Femur (tissue), 1 donor: ENCODE results near the gene HLA-DOA.

Experiments used
- DNase-seq: peaks from one replicate; pipeline ENCODE4 v3.0.0-alpha.2; 2017

Gene HLA-DOA

DNA sequence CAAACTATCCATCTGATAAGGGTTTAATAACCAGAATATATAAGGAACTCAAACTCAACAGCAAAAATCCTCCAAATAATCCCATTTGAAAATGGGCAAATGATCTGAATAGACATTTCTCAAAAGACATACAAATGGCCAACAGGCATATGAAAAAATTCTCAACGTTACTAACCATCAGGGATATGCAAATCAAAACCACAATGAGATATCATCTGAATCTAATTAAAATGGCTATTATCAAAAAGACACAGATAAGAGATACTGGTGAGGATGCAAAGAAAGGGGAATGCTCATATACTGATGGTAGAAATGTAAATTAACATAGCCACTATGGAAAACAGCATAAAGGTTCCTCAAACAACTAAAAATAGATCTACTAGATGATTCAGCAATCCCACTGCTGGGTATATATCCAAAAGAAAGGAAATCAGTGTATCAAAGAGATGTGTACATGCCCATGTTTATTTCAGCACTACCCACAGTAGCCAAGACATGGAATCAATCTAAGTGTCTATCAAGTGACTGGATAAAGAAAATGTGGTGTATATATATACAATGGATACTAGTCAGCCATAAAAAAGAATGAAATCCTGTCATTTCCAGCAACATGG lies 47.1 kb downstream of the HLA-DOA start:
- no peak for DNase-seq

DNA sequence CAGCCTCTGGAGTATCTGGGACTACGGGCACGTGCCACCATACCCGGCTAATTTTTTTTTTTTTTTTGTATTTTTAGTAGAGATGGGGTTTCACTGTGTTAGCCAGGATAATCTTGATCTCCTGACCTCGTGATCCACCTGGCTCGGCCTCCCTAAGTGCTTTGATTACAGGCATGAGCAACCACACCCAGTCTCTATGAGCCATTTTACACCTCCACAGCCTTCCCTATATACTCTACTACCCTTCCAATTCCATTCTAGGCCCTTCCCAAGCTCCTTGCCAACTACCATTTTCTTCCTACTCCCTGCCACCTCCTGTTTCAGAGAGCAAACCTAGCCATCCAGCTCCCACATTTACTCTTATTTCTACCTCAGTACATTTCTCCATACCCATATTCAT lies 48.8 kb downstream of the HLA-DOA start:
- DNase-seq = no peak

DNA sequence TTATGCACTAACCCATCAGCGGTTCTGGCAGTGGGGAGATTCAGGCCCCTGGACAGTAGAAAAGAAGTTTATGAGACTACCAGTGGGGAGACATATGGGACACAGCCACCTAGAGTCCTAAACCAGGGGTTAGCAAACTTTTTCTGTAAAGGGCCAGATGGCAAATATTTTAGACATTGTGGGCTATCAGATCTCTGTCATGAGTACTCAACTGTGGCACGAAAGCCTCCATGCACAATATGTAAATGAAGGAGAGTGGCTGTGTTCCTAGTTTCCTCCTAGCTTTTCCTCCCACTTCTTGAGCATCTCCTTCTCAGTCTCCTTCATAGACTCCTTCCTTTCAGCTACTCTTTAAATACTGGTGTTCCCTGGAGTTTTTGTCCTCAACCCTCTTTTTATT lies 53.2 kb downstream of the HLA-DOA start:
- no peak for DNase-seq

DNA sequence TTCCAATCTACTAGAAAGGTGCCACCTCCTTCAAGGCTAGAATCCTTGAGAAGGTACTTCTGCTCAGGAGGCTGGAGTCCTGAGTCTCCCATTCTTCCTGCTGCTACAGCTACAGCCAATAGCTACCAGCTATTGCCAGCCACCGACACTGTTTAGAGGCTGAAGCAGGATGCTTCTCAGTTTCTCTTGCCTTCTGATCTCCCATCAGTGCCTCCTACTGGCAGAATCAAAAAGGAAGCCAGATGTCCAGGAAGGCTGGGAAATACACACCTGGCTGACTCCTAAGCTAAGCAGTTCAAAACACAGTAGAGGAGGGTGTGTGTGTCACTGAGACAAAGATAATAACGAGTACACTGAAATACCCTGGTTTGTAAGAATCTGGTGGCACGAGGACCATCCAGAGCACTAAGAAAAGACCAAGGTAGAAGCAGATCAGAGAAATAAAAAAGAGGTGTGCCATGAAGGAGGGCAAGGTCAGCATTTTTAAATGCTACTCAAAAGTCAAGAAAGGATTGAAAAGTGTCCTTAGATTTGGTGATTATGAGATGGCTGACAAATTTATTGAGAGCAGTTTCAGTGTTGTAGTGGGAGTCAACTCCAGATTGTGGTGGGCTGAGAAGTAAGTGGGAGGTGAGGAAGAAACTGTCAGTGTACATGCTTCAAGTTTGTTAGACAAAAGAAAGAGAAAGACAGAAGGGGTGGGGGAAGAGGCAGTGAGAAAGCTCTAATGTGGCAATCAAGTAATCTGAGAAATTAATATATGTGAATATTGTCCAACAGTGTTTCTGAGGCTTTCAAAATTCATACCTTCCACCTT lies 54.2 kb downstream of the HLA-DOA start:
- DNase-seq = no peak

DNA sequence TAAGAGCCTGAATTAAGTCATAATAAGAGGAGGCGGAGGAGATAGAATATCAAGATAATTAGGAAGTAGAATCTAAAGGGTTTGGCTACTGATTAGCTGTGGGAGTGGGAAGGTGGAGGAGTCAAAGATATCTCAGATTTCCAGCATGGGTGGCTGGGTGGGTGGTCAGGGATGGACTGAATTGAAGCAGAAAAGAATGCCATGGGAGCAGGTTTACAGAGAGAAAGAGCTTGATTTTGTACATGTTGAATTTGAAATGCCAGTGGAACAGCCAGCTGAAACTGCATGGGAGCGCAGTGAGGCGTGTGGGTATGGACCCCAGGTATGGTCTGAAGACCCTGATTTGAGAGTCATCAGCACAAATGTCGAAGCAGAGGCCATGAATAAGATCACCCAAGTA lies 55.1 kb downstream of the HLA-DOA start:
- no peak for DNase-seq
